Measurements from ENCODE around the gene PCDHGC5.

DNA sequence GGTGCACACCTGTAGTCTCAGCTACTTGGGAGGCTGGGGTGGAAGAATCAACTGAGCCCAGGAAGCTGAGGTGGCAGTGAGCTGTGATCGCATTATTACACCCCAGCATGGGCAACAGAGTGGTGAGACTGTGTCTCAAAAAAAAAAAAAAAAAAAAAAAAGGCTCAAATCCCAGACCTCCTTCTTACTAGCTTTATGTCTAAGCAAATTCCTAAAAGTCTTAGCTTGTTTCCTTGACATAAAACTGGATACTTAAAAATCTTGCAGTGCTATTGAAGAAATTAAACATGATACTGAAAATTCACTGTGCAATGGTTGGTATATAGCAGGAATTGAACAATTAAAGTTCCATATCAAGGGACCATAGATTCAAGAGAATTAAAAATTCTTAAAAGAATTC is 45.0 kb downstream of the PCDHGC5 start:
- TF ChIP-seq, protein P1, sequence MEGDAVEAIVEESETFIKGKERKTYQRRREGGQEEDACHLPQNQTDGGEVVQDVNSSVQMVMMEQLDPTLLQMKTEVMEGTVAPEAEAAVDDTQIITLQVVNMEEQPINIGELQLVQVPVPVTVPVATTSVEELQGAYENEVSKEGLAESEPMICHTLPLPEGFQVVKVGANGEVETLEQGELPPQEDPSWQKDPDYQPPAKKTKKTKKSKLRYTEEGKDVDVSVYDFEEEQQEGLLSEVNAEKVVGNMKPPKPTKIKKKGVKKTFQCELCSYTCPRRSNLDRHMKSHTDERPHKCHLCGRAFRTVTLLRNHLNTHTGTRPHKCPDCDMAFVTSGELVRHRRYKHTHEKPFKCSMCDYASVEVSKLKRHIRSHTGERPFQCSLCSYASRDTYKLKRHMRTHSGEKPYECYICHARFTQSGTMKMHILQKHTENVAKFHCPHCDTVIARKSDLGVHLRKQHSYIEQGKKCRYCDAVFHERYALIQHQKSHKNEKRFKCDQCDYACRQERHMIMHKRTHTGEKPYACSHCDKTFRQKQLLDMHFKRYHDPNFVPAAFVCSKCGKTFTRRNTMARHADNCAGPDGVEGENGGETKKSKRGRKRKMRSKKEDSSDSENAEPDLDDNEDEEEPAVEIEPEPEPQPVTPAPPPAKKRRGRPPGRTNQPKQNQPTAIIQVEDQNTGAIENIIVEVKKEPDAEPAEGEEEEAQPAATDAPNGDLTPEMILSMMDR (conservative IDR thresholded peaks at IDR 0.05 in 1 of 2, IDR thresholded peaks at IDR 0.05 in 1 of 2; ENCODE audit: low read depth in 1 of 2, low read length in 2 of 2) = no peak
- no peak for TF ChIP-seq EZH2 (IDR thresholded peaks at IDR 0.05; ENCODE audit: low read length, missing control alignments)

All from fibroblast of lung (primary cell).